Umbilical cord (tissue), 2 donors: ENCODE data around the gene KRR1. TPM values are rescaled to one million over a fixed set of nuclear protein-coding genes. Genes with fewer than 3 reads are reported as not detected.
"Not testable (repeated sequence)": the region's sequence is repeated elsewhere in the genome, so short reads cannot be mapped to it uniquely, and the experiment has no call there.

Experiments
- DNase-seq: peaks from one replicate; pipeline ENCODE4 v3.0.0-alpha.2; 2015; ENCODE audit warnings: low spot score
- total RNA-seq: library from RNA; depleted of rRNA; stranded (reverse); fragments of >200 nt; gene quantifications from one replicate; pipeline ENCODE4 v1.2.3, GENCODE V29; 2014; ENCODE audit warnings: low replicate concordance; ENCODE audit not compliant: insufficient read depth

The KRR1 gene
- total RNA-seq, 1 donor from 2014 or later: 54.4 TPM

DNA sequence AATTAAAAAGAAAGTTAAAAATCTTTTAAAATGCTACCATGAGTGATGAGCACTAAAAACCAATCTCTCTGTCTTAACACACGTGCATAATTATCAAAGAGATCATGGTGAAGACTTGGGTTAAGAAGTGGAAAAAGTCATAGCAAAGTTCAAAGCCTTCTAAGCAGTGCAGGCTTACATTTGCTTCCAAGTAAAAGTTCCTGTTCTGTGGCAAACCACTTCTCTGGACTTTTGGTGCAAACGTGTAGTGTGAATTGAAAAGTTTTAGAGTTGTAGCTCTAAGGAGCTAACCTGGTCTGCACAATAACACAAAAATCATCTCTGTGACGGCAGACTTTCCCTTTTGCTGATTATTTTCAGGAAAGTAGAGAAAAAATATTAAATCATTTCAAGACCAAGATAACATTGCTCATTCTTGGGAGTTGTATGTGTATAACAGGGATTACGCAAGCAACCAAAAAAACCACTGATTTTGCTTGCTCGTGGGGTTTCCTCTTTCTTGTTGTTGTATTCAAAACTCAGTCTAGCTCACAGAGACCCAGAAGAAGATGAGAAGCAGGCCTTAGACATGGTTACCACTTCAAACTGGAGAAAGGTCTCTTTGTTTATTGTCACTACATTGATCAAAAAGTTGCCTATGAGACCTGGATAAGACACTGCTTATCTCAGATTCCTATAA lies 33.2 kb downstream of the KRR1 start:
- DNase-seq: peak; percentile 77

DNA sequence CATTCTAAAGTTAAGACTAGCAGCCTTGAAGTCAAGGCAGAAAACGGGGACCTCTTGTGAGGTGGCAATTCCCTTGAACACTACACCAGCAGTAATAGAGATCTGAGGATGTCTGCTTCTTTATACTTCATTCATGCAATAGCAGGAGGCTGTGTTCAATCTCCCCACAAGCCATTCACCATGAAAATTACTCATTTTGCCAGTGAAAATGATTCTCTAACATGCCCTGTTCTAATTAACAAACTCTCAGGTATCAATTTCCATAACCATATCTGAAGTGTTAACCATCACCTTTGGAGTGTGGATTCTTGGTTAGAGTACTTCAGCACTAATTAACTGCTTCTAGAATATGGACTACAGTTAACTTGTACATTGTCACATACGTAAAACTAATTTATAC lies 34.3 kb downstream of the KRR1 start:
- no peak for DNase-seq

DNA sequence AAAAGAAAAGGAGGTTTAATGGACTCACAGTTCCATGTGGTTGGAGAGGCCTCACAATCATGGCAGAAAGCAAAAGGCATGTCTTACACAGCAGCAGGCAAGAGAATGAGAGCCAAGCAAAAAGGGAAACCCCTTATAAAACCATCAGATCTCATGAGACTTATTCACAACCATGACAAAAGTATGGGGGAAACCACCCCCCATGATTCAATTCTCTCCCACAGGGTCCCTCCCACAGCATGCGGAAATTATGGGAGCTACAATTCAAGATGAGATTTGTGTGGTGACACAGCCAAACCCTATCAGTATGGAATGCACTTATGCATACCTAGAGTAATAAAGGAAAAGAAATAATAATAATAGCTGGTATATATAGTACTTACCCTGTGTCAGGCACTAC lies 35.3 kb downstream of the KRR1 start:
- no peak for DNase-seq

DNA sequence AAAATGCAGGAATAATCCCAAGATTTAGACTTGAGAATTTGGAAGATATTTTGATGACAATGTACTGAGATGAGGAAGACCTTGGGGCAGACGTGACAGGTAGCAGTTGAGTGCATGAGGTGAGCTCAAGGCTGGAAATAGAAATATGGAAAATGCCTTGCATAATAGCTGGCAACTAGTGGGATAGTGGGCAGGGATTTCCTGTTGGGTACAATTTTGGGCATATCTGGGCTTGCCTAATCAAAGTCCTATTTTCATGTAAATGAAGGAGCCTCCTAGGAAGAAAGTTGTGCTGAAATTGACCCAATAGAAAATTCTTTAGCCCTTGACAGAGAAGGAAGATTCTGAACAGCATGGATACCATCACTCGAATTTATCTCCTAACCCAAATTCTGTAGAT lies 37.3 kb downstream of the KRR1 start:
- no peak for DNase-seq

DNA sequence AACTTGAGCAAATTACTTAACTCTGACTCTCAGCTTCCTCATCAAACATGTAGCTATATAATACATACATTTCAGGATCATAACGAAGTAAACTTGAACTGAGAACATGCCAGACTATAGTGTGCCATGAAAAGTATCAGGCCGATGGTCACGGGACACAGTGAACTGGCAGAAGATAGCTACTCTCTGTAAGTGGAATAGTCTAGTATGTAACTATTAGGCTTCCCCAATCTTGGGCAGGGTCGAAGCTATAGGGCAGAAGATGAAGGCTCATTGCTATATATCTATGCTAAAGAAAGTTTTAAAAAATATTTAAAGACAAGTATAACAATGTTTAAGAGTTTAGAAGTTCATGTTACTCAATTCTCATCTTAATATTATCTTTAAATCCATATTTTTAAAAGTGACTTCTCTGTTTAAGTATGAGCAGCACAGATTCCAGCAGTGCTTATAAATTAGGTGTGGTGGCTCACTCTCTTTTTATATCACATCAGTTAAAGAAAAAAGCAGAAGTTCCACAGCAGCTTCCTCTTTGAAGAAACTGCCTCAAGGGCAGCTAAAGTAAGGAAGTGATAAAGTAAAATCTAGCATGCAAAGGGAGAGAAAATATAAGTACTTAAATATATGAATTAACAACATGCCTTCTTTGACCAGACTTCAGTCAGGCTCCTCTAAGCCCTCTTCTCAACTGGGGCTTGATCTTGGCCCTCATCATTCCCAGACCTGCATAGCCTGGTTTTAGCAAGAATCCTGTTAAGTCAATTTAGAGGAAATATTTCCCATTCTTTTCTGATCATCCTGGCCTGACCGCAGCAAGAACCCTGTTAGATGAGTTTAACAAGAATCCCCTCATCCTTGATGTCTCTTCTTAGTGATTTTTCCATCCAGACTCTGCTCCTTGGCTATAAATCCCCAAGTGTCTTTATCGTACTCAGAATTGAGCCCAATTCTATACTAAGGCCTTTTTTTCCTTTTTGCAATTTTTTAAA lies 39.2 kb downstream of the KRR1 start:
- peak; percentile 90 for DNase-seq

DNA sequence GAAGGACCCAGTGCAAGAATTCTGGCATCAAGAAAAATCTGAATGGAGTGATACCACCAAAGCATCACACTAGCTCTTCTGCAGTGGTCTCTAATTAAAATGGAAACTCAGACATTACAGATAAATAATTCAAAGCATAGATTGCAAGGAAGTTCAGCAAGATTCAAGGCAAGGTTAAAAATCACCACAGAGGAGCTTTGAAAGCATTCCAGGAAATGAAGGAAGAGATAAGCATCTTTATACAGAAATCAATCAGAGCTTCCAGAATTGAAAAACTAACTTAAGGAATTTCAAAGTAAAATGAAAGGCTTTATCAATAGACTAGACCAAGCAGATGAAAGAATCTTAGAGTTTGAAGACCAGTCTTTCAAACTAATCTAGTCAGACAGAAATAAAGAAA lies 51.2 kb downstream of the KRR1 start:
- DNase-seq: no peak

DNA sequence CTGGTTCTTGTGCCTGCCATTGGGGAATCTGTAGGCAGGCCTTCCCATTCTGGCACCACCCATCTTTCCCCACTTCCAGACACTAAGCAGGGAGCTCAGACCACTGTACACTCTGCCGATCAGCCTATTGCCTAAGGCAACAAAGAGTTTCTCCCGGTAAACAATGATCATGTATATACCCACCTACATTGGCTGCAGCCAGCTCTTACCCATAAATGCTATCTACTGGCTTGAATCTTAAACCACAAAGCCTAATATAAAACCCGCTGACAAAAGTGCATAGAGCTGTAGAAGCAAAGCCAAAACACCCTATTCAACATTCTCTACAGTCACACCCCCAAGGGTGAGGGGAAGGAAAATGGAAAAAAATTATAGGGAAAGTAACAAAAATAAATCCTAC lies 51.7 kb downstream of the KRR1 start:
- no peak for DNase-seq

DNA sequence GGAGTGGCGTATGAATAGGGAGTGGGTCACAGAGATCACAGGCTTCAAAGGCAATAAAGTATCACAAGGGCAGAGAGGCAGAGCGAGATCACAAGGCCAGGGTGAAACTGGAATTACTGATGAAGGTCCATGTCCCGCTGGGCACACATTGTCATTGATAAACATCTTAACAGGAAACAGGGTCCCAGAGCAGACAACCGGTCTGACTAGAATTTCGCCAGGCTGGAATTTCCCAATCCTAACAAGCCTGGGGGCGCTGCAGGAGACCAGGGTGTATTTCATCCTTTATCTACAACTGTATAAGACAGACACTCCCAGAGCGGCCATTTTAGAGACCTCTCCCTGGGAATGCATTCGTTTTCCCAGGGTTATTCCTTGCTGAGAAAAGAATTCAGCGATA lies 53.5 kb downstream of the KRR1 start:
- DNase-seq: not testable (repeated sequence)

DNA sequence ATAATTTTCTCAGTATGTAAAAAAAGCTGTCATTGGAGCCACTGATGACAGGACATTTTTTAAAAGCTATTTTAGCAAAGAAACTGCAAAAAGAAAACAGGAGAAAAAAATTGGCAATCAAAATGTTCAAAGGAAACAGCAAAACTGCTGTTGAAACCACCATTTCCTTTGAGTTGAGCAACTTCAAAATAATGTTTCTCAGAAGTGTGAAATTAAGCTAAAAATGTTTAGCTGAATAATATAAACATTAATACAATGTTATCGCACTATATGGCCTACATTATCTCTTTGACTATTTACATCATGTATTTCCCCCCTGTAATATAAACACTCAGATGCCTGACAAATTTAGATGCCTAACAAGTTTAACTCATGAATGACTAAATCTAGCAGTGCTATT lies 54.2 kb downstream of the KRR1 start:
- DNase-seq: no peak

DNA sequence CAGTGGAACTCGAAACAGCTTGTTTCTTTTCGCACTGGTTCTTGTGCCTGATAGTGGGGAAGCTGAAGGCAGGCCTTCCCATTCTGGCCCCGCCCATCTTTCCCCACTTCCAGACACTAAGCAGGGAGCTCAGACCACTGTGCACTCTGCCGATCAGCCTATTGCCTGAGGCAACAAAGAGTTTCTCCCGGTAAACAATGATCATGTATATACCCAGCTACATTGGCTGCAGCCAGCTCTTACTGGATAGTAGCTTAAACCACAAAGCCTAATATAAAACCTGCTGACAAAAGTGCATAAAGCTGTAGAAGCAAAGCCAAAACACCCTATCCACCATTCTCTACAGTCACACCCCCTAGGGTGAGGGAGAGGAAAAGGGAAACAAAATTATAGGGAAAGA lies 55.6 kb downstream of the KRR1 start:
- DNase-seq: no peak

DNA sequence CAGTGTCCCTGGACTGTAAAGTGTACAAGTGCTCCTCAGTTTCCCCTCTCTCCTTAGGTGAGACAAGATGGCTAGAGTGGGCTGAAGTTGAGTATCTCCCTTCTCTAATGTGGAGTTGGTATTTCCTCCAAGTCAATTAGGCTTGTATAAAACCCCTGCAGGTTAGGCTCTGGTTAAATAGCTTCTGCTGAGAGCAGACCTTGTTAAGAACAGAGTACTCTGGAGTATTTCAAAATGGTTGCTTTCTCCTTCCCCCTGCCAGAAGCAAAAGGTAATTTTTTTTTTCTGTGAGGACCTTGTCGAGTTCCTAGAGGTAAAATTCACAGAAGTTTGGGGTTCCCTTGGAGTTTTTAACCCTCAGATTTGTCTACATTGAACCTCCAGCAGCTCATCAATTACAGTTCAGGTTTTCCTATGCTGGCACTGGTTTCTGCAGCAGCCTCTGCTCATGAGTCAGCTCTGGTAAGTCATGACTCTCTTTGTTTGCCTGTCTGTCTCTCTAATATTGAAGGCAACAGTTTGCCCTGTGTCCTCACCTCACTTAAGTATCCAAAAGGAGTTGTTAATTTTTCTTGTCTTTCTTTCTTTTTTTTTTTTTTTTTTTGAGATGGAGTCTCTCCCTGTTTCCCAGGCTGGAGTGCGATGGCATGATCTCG lies 58.6 kb downstream of the KRR1 start:
- DNase-seq: no peak

DNA sequence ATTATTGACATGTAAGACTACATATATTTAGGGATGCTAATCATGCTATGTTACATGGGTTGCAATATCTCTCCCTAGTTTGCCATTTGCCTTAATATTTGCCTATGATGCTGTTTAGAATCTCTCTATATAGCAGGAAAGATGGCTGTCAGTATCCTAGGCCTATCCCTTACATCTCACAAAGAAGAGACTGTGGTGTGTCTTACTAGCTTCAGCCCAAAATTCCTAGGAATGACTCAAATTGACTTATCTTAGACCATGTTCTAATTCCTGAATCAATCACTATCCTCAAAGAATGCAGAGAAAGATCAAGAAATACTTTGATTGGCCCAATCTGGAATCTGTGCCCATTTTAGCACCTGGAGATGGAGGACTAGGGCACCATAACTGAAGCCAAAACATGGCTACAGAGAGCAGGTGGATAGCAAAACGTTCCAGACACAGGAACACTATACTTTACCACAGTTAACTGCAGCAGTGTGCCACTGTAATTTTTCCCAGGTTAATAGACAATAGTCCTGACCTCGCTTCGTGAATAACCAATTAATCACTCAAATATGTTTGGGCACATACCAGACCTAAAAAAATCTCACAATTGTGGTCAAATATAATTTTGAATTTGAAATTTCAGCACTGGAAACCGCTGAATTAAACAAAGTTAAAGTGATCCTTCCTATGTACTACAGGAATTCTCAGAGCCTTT lies 63.6 kb downstream of the KRR1 start:
- no peak for DNase-seq

DNA sequence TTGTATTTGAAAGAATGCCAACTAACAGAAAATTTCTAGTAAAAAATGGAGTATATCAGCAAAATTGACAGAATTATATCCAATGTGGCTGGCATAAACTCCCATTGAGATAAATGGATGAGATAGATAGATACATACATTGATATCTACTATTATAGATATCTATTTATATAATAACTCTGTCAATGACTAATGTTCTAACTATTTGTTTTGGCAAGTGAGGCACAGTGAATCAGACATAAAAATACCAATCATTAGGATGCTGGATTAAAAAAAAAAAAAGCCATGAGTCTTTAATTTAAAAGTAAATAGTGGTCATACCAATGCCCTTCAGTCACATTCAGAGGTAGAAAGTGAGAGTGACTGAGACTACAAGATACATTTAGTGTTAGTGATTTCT lies 64.6 kb downstream of the KRR1 start:
- no peak for DNase-seq

DNA sequence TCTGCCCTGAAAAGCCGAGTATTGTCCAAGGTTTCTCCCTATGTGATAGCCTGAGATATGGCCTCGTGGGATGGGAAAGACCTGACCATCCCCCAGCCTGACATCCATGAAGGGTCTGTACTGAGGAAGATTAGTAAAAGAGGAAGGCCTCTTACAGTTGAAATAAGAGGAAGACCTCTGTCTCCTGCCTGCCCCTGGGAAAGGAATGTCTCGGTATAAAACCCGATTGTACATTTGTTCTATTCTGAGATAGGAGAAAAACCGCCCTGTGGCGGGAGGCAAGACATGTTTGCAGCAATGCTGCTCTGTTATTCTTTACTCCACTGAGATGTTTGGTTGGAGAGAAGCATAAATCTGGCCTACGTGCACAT lies 66.3 kb downstream of the KRR1 start:
- DNase-seq: not testable (repeated sequence)

DNA sequence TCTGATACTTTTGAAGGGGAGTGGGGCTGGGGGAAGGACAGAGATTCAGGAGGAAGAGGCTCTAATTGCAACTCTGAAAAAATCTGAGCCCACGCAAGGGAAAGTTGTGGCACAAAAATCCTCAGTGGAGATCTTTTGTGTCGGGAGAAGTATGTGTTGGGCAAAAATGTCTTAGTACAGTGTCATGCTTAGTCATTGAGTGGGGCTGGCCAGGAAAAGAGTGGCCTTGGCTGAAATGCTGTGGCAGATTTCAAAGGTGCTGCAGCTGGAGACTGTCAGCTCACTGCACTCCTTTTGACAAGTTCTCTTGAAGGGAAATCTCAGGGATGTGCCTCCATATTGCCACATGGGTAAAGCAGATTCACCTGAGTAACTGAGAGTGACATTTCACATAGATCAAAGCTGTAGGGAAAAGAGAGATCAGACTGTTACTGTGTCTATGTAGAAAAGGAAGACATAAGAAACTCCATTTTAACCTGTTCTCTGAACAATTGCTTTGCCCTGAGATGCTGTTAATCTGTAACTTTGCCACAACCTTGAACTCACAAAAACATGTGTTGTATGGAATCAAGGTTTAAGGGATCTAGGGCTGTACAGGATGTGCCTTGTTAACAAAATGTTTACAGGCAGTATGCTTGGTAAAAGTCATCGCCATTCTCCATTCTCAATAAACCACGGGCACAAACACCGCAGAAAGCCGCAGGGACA lies 66.8 kb downstream of the KRR1 start:
- DNase-seq: no peak

DNA sequence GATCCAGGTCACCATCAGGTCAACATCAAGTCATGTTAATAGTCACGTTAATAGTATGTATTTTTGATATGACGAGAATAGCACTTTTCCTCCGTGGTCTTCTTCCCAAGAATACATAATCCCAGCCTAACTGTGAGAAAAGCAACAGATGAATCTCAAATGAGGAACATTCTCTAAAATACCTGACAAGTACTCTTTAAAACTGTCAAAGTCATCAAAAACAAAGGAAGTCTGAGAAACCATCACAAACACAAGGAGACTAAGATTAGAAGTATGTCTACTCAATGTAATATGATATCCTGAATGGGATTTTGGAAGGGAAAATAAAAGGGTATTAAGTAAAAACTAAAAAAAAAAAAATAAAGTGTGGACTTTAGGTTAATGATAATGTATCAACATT lies 67.7 kb downstream of the KRR1 start:
- DNase-seq: no peak

DNA sequence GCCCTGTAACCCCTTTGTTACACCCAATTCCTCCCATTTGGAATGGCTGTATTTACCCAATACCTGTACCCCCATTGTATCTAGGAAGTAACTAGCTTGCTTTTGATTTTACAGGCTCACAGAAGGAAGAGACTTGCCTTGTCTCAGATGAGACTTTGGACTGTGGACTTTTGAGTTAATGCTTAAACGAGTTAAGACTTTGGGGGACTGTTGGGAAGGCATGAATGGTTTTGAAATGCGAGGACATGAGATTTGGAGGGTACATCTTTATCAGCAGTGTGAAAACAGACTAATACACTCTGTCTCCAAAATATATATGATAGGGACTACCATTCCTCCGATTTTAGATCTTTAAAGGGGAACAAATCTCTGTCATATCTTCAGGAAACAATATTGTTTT lies 69.0 kb downstream of the KRR1 start:
- not testable (repeated sequence) for DNase-seq

DNA sequence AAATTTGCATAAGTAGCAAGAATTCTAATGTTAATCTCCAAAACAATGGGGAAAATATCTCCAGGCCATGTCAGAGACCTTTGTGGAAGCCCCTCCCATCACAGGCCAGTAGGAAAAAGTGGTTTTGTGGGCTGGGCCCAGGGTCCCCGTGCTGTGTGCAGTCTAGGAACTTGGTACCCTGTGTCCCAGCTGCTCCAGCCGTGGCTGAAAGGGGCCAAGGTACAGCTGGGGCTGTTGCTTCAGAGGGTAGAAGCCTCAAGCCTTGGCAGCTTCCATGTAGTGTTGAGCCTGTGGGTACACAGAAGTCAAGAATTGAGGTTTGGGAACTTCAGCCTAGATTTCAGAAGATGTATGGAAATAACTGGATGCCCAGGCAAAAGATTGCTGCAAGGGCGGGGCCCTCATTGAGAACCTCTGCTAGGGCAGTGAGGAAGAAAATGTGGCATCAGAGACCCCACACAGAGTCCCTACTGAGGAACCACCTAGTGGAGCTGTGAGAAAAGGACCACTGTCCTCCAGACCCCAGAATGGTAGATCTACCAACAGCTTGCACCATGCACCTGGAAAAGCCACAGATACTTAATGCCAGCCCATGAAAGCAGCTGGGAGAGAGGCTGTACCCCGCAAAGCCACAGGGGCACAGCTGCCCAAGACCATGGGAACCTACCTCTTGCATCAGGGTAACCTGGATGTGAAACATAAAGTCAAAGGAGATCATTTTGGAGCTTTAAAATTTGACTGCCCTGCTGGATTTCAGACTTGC lies 69.5 kb downstream of the KRR1 start:
- not testable (repeated sequence) for DNase-seq
